Medulla oblongata (tissue), 1 donor: ENCODE results near the gene SLC31A2.

Experiments
- DNase-seq: peaks from one replicate; pipeline ENCODE4 v3.0.0-alpha.2; 2015; ENCODE audit errors: extremely low spot score

Gene SLC31A2

GRCh38 chr9:113151696-113152630 lies 1.2 kb downstream of the SLC31A2 start:
- no peak for DNase-seq

- DNase-seq: no peak
Observed at GRCh38 chr9:113152699-113153098, 1.9 kb downstream of the SLC31A2 start.

GRCh38 chr9:113153599-113153998 lies 2.8 kb downstream of the SLC31A2 start:
- no peak for DNase-seq

GRCh38 chr9:113154471-113154870 lies 3.7 kb downstream of the SLC31A2 start:
- DNase-seq: peak; percentile 63

GRCh38 chr9:113154946-113155345 lies 4.1 kb downstream of the SLC31A2 start:
- DNase-seq: no peak

- DNase-seq: no peak
Observed at GRCh38 chr9:113155911-113156588, 5.2 kb downstream of the SLC31A2 start.

- no peak for DNase-seq
Observed at GRCh38 chr9:113156880-113157279, 6.1 kb downstream of the SLC31A2 start.

- DNase-seq: no peak
Observed at GRCh38 chr9:113158446-113158845, 7.6 kb downstream of the SLC31A2 start.

- no peak for DNase-seq
Observed at GRCh38 chr9:113160571-113160970, 9.8 kb downstream of the SLC31A2 start.

GRCh38 chr9:113163001-113163400 lies 12.2 kb downstream of the SLC31A2 start:
- DNase-seq: no peak

- peak; percentile 88 for DNase-seq
Observed at GRCh38 chr9:113164536-113165300, 13.9 kb downstream of the SLC31A2 start.

GRCh38 chr9:113166039-113166438 lies 15.2 kb downstream of the SLC31A2 start:
- no peak for DNase-seq

GRCh38 chr9:113168809-113169208 lies 18.0 kb downstream of the SLC31A2 start:
- DNase-seq: no peak

GRCh38 chr9:113173341-113173740 lies 22.5 kb downstream of the SLC31A2 start:
- DNase-seq: no peak

- DNase-seq: no peak
Observed at GRCh38 chr9:113176803-113177202, 26.0 kb downstream of the SLC31A2 start.

- DNase-seq: no peak
Observed at GRCh38 chr9:113177251-113177650, 26.4 kb downstream of the SLC31A2 start.

GRCh38 chr9:113178087-113178486 lies 27.3 kb downstream of the SLC31A2 start:
- DNase-seq: no peak

GRCh38 chr9:113179839-113180238 lies 29.0 kb downstream of the SLC31A2 start:
- DNase-seq: no peak

- no peak for DNase-seq
Observed at GRCh38 chr9:113181165-113181564, 30.4 kb downstream of the SLC31A2 start.

GRCh38 chr9:113183956-113184488 lies 33.2 kb downstream of the SLC31A2 start:
- DNase-seq: no peak

- no peak for DNase-seq
Observed at GRCh38 chr9:113184539-113184938, 33.7 kb downstream of the SLC31A2 start.

GRCh38 chr9:113185271-113185670 lies 34.5 kb downstream of the SLC31A2 start:
- peak; percentile 47 for DNase-seq
